Testis (tissue), 3 donors: Measurements from ENCODE around the gene TRIM74. TPM values are rescaled to one million over a fixed set of nuclear protein-coding genes. Genes with fewer than 3 reads are reported as not detected.

ENCODE experiments used
- DNase-seq: peaks from one replicate; pipeline ENCODE4 v3.0.0-alpha.2; 2019
- H3K27ac ChIP-seq, 2 donors: fragments of 200-600 bp; sonication (generic); one replicate each; pipeline ENCODE4 v1.5.1; 2019
- H3K27me3 ChIP-seq: fragments of 200-600 bp; sonication (generic); one replicate; pipeline ENCODE4 v1.5.1; 2019
- H3K36me3 ChIP-seq: fragments of 200-600 bp; sonication (generic); one replicate; pipeline ENCODE4 v1.5.1; 2017; ENCODE audit warnings: low read depth; ENCODE audit errors: missing control alignments
- H3K4me1 ChIP-seq: fragments of 200-600 bp; sonication (generic); one replicate; pipeline ENCODE4 v1.5.1; 2019
- H3K4me3 ChIP-seq, 2 donors: fragments of 200-600 bp; sonication (generic); one replicate each; pipeline ENCODE4 v1.5.1; 2017 to 2019
- H3K9me3 ChIP-seq: fragments of 200-600 bp; sonication (generic); one replicate; pipeline ENCODE4 v1.5.1; 2017
- POLR2A ChIP-seq: fragments of 450-650 bp; IDR thresholded peaks from one replicate; pipeline ENCODE4 v1.6.1; 2017; ENCODE audit warnings: antibody characterized with exemption, mild to moderate bottlenecking, moderate library complexity
- WGBS, 2 donors: methylation state at CpG; one replicate each; pipeline ENCODE4 v1.1.5; 2018; 5-methylcytosine and 5-hydroxymethylcytosine counted together
- intact Hi-C: fragments of 100-400 bp; cut with DNase I; formaldehyde crosslinking; loops from one replicate; pipeline ENCODE4 v1.15.1; 2023; ENCODE audit warnings: low total_unique reads
- polyA plus RNA-seq: library from polyadenylated mRNA; stranded (reverse); fragments of 350-450 nt; fragmentation: Illumina TruSeq; extraction: RNeasy Lipid Tissue Mini Kit (QIAGEN cat#74804); gene quantifications from one replicate; pipeline ENCODE4 v1.2.3, GENCODE V29; 2014; ENCODE audit warnings: low read depth, low replicate concordance; ENCODE audit not compliant: insufficient read depth
- total RNA-seq, 2 donors: library from RNA; depleted of rRNA; stranded (reverse); fragments of >200 nt; gene quantifications; one replicate each; pipeline ENCODE4 v1.2.3, GENCODE V29; 2016
- TF ChIP-seq, protein P1 (sequence below), 3 experiments: fragments of 450-650 bp in 2 of 3; fragments of 200-600 bp in 1 of 3; sonication (generic) in 1 of 3; IDR thresholded peaks; one replicate each; pipeline ENCODE4 v1.5.1; 2016 to 2019; ENCODE audit warnings: antibody characterized with exemption in 3 of 3, mild to moderate bottlenecking in 2 of 3, moderate library complexity in 1 of 3

The TRIM74 gene
- total and polyA plus RNA-seq, 3 donors from 2014 or later: 3.3 to 7.3 (median 6.5) TPM

DNA sequence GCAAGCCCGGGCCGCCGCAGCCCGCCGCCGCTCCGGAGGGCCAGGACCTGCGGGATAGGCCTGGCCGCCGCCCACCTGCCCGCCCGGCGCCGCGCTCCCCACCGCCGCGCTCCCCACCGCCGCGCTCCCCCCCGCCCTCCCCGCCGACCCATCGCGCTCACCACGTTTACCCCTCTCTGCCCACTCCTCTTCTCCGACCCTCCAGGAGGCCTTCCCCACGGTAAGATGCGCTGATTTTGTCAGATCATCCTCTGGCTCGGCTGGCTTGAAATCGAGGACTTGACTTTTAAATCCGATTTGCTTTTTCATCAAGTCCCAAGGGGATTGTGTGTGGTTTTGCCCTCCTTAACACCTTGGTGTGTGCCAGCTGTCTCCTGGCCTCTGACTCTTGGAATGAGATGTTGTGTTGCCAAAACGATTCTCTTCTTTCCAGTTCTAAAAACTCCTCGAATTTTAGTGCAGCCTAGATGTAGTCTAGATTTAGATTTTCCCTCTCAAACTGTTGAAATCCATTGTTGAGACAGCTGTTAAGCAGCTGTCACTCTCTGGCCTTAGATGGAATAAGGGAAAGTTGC, 43.6 kb downstream of the TRIM74 start:
- intact Hi-C loops: no loop called here
- Histone ChIP-seq H3K27ac (peak overlapping the region; percentile 77 to 92), H3K27me3 (no peaks in the 10 kb centered on the region), H3K9me3 (no peaks in the 10 kb centered on the region), H3K36me3 (no peaks in the 10 kb centered on the region), H3K4me1 (peaks cover 15% of the 10 kb centered on the region), H3K4me3 (peak overlapping the region; percentile 83 to 85)
- no peak for DNase-seq
- TF ChIP-seq, protein P1, sequence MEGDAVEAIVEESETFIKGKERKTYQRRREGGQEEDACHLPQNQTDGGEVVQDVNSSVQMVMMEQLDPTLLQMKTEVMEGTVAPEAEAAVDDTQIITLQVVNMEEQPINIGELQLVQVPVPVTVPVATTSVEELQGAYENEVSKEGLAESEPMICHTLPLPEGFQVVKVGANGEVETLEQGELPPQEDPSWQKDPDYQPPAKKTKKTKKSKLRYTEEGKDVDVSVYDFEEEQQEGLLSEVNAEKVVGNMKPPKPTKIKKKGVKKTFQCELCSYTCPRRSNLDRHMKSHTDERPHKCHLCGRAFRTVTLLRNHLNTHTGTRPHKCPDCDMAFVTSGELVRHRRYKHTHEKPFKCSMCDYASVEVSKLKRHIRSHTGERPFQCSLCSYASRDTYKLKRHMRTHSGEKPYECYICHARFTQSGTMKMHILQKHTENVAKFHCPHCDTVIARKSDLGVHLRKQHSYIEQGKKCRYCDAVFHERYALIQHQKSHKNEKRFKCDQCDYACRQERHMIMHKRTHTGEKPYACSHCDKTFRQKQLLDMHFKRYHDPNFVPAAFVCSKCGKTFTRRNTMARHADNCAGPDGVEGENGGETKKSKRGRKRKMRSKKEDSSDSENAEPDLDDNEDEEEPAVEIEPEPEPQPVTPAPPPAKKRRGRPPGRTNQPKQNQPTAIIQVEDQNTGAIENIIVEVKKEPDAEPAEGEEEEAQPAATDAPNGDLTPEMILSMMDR (IDR thresholded peaks at IDR 0.05): no peak
- no peak for TF ChIP-seq POLR2A
- 0% methylated on average over 5 to 23 of the region's 35 CpGs for WGBS, 2 donors

DNA sequence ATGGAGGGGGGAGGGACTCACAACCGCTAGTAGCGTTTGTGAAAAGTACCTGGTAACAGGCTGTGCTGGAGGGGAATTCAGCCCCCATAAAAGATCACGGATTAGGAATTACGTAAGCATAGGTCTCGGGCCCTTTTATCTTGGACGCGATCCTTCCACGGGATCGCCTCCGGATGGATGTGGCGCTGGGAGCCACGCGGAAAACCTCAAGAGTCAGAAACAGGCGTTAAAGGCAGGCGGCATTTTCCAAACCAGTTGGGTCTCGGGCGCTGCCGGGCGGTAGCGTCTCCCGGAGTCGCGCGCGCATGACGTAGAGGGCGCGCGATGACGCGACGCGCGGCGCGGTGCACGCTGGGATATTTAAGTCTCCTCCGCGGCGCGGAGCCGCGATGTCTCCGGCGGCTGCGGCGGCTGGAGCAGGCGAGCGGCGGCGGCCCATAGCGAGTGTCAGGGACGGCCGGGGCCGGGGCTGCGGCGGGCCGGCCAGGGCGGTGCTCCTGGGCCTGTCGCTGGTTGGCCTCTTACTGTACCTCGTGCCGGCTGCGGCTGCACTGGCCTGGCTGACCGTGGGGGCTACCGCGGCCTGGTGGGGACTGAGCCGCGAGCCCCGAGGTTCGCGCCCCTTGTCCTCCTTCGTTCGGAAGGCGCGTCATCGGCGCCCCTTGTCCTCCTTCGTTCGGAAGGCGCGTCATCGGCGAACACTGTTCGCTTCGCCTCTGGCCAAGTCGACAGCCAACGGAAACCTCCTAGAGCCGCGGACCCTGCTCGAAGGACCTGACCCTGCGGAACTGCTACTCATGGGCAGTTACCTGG, 44.3 kb downstream of the TRIM74 start, which contains the start of gene POM121:
POM121 (plus strand) TSS at position 363 of the 813 bp plus-strand sequence; CDS start at position 390, 27 bp downstream.
- TF ChIP-seq POLR2A: no peak
- TF ChIP-seq, protein P1 (IDR thresholded peaks at IDR 0.05): peak in 1 of 3 experiments; percentile 25
- no peaks in the 10 kb centered on the region for H3K9me3 ChIP-seq
- H3K27ac ChIP-seq: peak within 1 kb of the TSS; percentile 77 to 92
- DNase-seq: peak; percentile 88
- 0 to 1% methylated on average over 15 to 36 of the region's 91 CpGs for WGBS, 2 donors
- intact Hi-C loops: no loop called here
- H3K27me3 ChIP-seq: no peaks in the 10 kb centered on the region
- no peaks in the 10 kb centered on the region for H3K36me3 ChIP-seq
- peaks cover 15% of the 10 kb centered on the region for H3K4me1 ChIP-seq
- peak within 1 kb of the TSS; percentile 83 to 85 for H3K4me3 ChIP-seq

DNA sequence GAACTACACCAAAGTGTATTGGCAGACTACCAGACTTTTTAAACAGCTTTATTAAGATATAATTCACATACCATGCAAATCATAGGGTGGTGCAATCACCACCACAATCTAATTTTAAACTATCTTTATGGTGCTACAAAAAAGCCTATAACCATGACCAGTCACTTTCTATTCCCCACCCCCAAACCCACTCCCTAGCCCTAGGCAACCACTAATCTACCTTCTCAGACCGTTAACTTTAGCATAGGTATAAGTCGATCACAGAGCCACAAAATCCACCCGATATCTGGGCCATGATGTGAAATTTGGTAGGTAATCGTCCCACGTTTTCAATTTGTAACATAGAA, 44.9 kb downstream of the TRIM74 start:
- Histone ChIP-seq H3K9me3 (no peaks in the 10 kb centered on the region), H3K36me3 (no peaks in the 10 kb centered on the region), H3K4me3 (peak overlapping the region; percentile 83 to 85), H3K4me1 (peaks cover 15% of the 10 kb centered on the region), H3K27me3 (no peaks in the 10 kb centered on the region), H3K27ac (peak overlapping the region; percentile 77 to 92)
- intact Hi-C loops: no loop called here
- no peak for DNase-seq
- 0% methylated on average over 5 of the region's 5 CpGs for WGBS, 2 donors
- no peak for TF ChIP-seq POLR2A
- TF ChIP-seq, protein P1 (IDR thresholded peaks at IDR 0.05): no peak

DNA sequence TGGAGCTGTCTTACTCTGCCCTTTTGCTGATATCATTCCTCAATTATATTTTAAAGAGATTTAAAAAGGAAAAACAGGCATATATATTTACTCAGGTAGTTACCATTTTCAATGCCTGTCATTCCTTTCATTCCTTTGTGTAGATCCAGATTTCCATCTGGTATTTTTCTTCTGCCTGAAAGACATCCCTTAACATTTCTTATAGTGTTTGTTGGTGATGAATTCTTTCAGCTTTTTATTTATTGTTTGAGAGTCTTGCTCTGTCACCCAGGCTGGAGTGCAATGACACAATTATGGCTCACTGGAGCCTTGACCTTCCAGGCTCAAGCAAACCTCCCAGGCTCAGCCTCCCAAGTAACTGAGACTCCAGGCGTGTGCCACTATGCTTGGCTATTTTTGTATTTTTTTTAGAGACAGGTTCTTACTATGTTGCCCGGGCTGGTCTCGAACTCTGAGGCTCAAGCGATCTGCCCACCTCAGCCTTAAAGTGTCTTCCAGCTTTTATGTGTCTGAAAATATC, 50.0 kb downstream of the TRIM74 start:
- Histone ChIP-seq H3K4me1 (peaks cover 12% of the 10 kb centered on the region), H3K36me3 (no peaks in the 10 kb centered on the region), H3K27me3 (no peaks in the 10 kb centered on the region), H3K27ac (peak overlapping the region in 1 of 2 donors; percentile 19), H3K9me3 (no peaks in the 10 kb centered on the region), H3K4me3 (no peak overlapping the region)
- intact Hi-C loops: no loop called here
- 78 to 89% methylated on average over 4 of the region's 4 CpGs for WGBS, 2 donors
- TF ChIP-seq, protein P1 (IDR thresholded peaks at IDR 0.05): no peak
- TF ChIP-seq POLR2A: no peak
- no peak for DNase-seq
